ENCODE measurements around the gene ID4. TPM values are rescaled to one million over a fixed set of nuclear protein-coding genes. Genes with fewer than 3 reads are reported as not detected.
A peak's percentile ranks its signal among the peaks of the same experiment; 100 is the strongest.
"Not testable (repeated sequence)": the region's sequence is repeated elsewhere in the genome, so short reads cannot be mapped to it uniquely, and the experiment has no call there.

Gene ID4
- total and polyA plus RNA-seq, 7 donors = 4.2 to 9.1 (median 5.3) TPM

GRCh38 chr6:19851241-19852089, 14.3 kb downstream of the ID4 start:
- DNase-seq = no peak
- H3K36me3 ChIP-seq = no peaks in the 10 kb centered on the region
- H3K27ac ChIP-seq = peak overlapping the region in 3 of 4 donors; percentile 48 to 74 (median 54)
- 33 to 45% methylated on average over 10 of the region's 10 CpGs for WGBS, 2 donors
- no peaks in the 10 kb centered on the region for H3K27me3 ChIP-seq
- TF ChIP-seq POLR2A (IDR thresholded peaks at IDR 0.05) = no peak
- TF ChIP-seq POLR2AphosphoS5 (IDR thresholded peaks at IDR 0.05) = peak in 1 of 4 donors; percentile 7
- no peak for TF ChIP-seq EP300 (IDR thresholded peaks at IDR 0.05)
- TF ChIP-seq CTCF (IDR thresholded peaks at IDR 0.05) = peak; percentile 71 to 84 (median 82)
- peak overlapping the region in 2 of 4 donors; percentile 6 to 12 for H3K4me3 ChIP-seq
- intact Hi-C loops (cut with DNase I) = loop anchor here (2.0 to 10.0 kb wide), 5 partner anchors 39 to 1255 kb away; no protein-coding TSS in a partner anchor
- peaks cover 0 to 7% (median 5%) of the 10 kb centered on the region in 4 donors for H3K4me1 ChIP-seq
- H3K9me3 ChIP-seq = no peaks in the 10 kb centered on the region

- Histone ChIP-seq H3K36me3 (no peaks in the 10 kb centered on the region), H3K27ac (peak overlapping the region in 1 of 4 donors; percentile 74), H3K4me1 (peaks cover 0 to 7% (median 5%) of the 10 kb centered on the region in 4 donors), H3K4me3 (no peak overlapping the region), H3K9me3 (no peaks in the 10 kb centered on the region), H3K27me3 (no peaks in the 10 kb centered on the region)
- no peak for DNase-seq
- WGBS, 2 donors = 76 to 92% methylated on average over 2 of the region's 2 CpGs
- intact Hi-C loops (cut with DNase I) = loop anchor here (5.0 to 10.0 kb wide), 4 partner anchors 40 to 857 kb away; no protein-coding TSS in a partner anchor
- TF ChIP-seq EP300 (IDR thresholded peaks at IDR 0.05) = no peak
- no peak for TF ChIP-seq POLR2A (IDR thresholded peaks at IDR 0.05)
- TF ChIP-seq CTCF (IDR thresholded peaks at IDR 0.05) = no peak
- TF ChIP-seq POLR2AphosphoS5 (IDR thresholded peaks at IDR 0.05) = no peak
These were observed 14.9 kb downstream of the ID4 start for GRCh38 chr6:19852090-19852457.

- no peak overlapping the region for H3K27ac ChIP-seq
- H3K4me3 ChIP-seq = no peak overlapping the region
- H3K9me3 ChIP-seq = no peaks in the 10 kb centered on the region
- no peak for TF ChIP-seq POLR2AphosphoS5 (IDR thresholded peaks at IDR 0.05)
- no peak for TF ChIP-seq CTCF (IDR thresholded peaks at IDR 0.05)
- peaks cover 0 to 7% (median 5%) of the 10 kb centered on the region in 4 donors for H3K4me1 ChIP-seq
- no peak for DNase-seq
- H3K36me3 ChIP-seq = no peaks in the 10 kb centered on the region
- intact Hi-C loops (cut with DNase I) = loop anchor here (5.0 to 10.0 kb wide), 4 partner anchors 41 to 858 kb away; no protein-coding TSS in a partner anchor
- no peaks in the 10 kb centered on the region for H3K27me3 ChIP-seq
- 72 to 78% methylated on average over 6 of the region's 6 CpGs for WGBS, 2 donors
These were observed 15.8 kb downstream of the ID4 start for GRCh38 chr6:19852927-19853326.

- DNase-seq, H3K27ac ChIP-seq, H3K4me1 ChIP-seq, H3K36me3 ChIP-seq, H3K27me3 ChIP-seq, H3K4me3 ChIP-seq, H3K9me3 ChIP-seq: not testable (repeated sequence)
- WGBS, 2 donors = 95% methylated on average over 43 of the region's 43 CpGs
- intact Hi-C loops (cut with DNase I) = loop anchor here (5.0 to 10.0 kb wide), 4 partner anchors 42 to 860 kb away; no protein-coding TSS in a partner anchor
These were observed 17.3 kb downstream of the ID4 start for GRCh38 chr6:19854421-19855015.

GRCh38 chr6:19855536-19855935, 18.4 kb downstream of the ID4 start:
- no peaks in the 10 kb centered on the region for H3K36me3 ChIP-seq
- intact Hi-C loops (cut with DNase I) = loop anchor here (10.0 kb wide), 3 partner anchors 401 to 861 kb away; no protein-coding TSS in a partner anchor
- H3K27me3 ChIP-seq = no peaks in the 10 kb centered on the region
- TF ChIP-seq CTCF (IDR thresholded peaks at IDR 0.05) = no peak
- no peak for TF ChIP-seq POLR2AphosphoS5 (IDR thresholded peaks at IDR 0.05)
- no peak for TF ChIP-seq EP300 (IDR thresholded peaks at IDR 0.05)
- TF ChIP-seq POLR2A (IDR thresholded peaks at IDR 0.05) = no peak
- 87% methylated on average over 8 of the region's 8 CpGs for WGBS, 2 donors
- DNase-seq = no peak
- no peak overlapping the region for H3K27ac ChIP-seq
- H3K9me3 ChIP-seq = no peaks in the 10 kb centered on the region
- H3K4me3 ChIP-seq = no peak overlapping the region
- peaks cover 0 to 7% (median 5%) of the 10 kb centered on the region in 4 donors for H3K4me1 ChIP-seq
